K562 (cell line): ENCODE results near the gene HOXC11. TPM values are rescaled to one million over a fixed set of nuclear protein-coding genes. Genes with fewer than 3 reads are reported as not detected.

Experiments used
- ATAC-seq: fragments of 200-7000 bp; cut with Tn5 transposase; 3 replicates; pipeline ENCODE4 v1.9.1; 2020; ENCODE audit warnings: moderate library complexity
- BruUV-seq: library from RNA; stranded (reverse); fragments of 400-500 nt; replicated peaks from 2 replicates; lab custom pipeline; 2021; lab: Mats Ljungman, UMichigan
- CTCF ChIA-PET: fragments of 300-600 bp; formaldehyde crosslinking; extraction: SDS; loops from one replicate; lab custom pipeline; 2021; ENCODE audit warnings: low intra/inter-chr PET ratio; lab: Yijun Ruan, JAX
- POLR2A ChIA-PET: fragments of 300-600, 350-650 bp; sonication (Branson Sonifier 250); formaldehyde crosslinking; extraction: SDS; loops from one replicate; lab custom pipeline; 2021; ENCODE audit warnings: antibody characterized with exemption, inconsistent platforms; lab: Yijun Ruan, JAX
- DNase-seq, 4 experiments: peaks; one replicate each; pipeline versions ENCODE4 v3.0.0 to v3.0.0-alpha.2; 2011 to 2018; ENCODE audit warnings: low spot score in 3 of 4, mixed read lengths in 3 of 4; ENCODE audit errors: extremely low read depth in 1 of 4
- FAIRE-seq: peaks from 2 replicates; lab custom pipeline; 2011; peaks lifted over from hg19 to GRCh38; lab: Jason Lieb, UNC
- H2AFZ ChIP-seq: 2 replicates; pipeline ENCODE4 v1.6.0; 2011; ENCODE audit warnings: low read depth, low read length, control low read depth, inconsistent platforms
- H3K27ac ChIP-seq: fragments of 200-600 bp; 3 replicates; pipeline ENCODE4 v1.8.0; 2011; ENCODE audit warnings: low read depth, mild to moderate bottlenecking, control low read depth, inconsistent platforms, low read length, moderate library complexity, mixed read lengths; ENCODE audit errors: extremely low read depth
- H3K27me3 ChIP-seq, 2 experiments: fragments of 300-600 bp in 1 of 2; 2 replicates in 1 of 2; 3 replicates in 1 of 2; pipeline versions ENCODE4 v1.6.0 to v1.8.0; 2011; ENCODE audit warnings: inconsistent platforms in 2 of 2, low read length in 2 of 2, mild to moderate bottlenecking in 1 of 2, mixed read lengths in 1 of 2, moderate library complexity in 1 of 2; ENCODE audit not compliant: control insufficient read depth in 2 of 2, insufficient read depth in 2 of 2
- H3K36me3 ChIP-seq: fragments of 300-600 bp; 3 replicates; pipeline ENCODE4 v1.8.0; 2011; ENCODE audit warnings: mild to moderate bottlenecking, low read length, inconsistent platforms; ENCODE audit not compliant: control insufficient read depth, insufficient read depth
- H3K4me1 ChIP-seq, 2 experiments: fragments of 200-600 bp in 1 of 2; replicated peaks in 1 of 2; 2 replicates in 1 of 2; 3 replicates in 1 of 2; pipeline versions ENCODE4 v1.5.1 to v1.8.0; 2011; ENCODE audit warnings: inconsistent platforms in 2 of 2, low read length in 2 of 2, mild to moderate bottlenecking in 1 of 2, mixed read lengths in 1 of 2, moderate library complexity in 1 of 2; ENCODE audit not compliant: control insufficient read depth in 2 of 2, insufficient read depth in 2 of 2
- H3K4me2 ChIP-seq: 2 replicates; pipeline ENCODE4 v1.6.1; 2011; ENCODE audit warnings: low read length, control low read depth, inconsistent platforms, mixed read lengths; ENCODE audit not compliant: insufficient read depth
- H3K4me3 ChIP-seq: fragments of 200-600 bp; sonication (generic), shearing (Covaris generic); 2 replicates; pipeline ENCODE4 v1.5.1; 2016; ENCODE audit warnings: control low read depth, inconsistent platforms
- H3K79me2 ChIP-seq: fragments of 200-600 bp; 3 replicates; pipeline ENCODE4 v1.8.0; 2011; ENCODE audit warnings: low read length, inconsistent platforms; ENCODE audit not compliant: control insufficient read depth, insufficient read depth
- H3K9ac ChIP-seq, 2 experiments: 2 replicates each; pipeline versions ENCODE4 v1.6.0 to v1.6.1; 2011; ENCODE audit warnings: low read depth in 2 of 2, low read length in 2 of 2, control low read depth in 1 of 2, inconsistent platforms in 1 of 2, mild to moderate bottlenecking in 1 of 2, mixed read lengths in 1 of 2; ENCODE audit not compliant: insufficient read depth in 1 of 2
- H3K9me1 ChIP-seq: one replicate; pipeline ENCODE4 v1.6.0; 2011; ENCODE audit warnings: inconsistent platforms, mild to moderate bottlenecking, low read length, moderate library complexity; ENCODE audit not compliant: control insufficient read depth, insufficient read depth
- H3K9me3 ChIP-seq: replicated peaks from 2 replicates; pipeline ENCODE4 v1.5.1; 2011; ENCODE audit warnings: low read depth, low read length, inconsistent platforms; ENCODE audit not compliant: control insufficient read depth, insufficient read depth
- H4K20me1 ChIP-seq: replicated peaks from 2 replicates; pipeline ENCODE4 v1.6.1; 2011; ENCODE audit warnings: low read length, inconsistent platforms, mixed read lengths; ENCODE audit not compliant: control insufficient read depth, insufficient read depth
- CBX2 ChIP-seq: fragments of 200-600 bp; sonication (generic); IDR thresholded peaks from one replicate; pipeline ENCODE4 v1.6.1; 2012; ENCODE audit warnings: mild to moderate bottlenecking, low read length, inconsistent platforms; ENCODE audit not compliant: insufficient read depth, poor library complexity, severe bottlenecking
- ESRRA ChIP-seq: fragments of 450-650 bp; IDR thresholded peaks from 2 replicates; pipeline ENCODE4 v1.6.1; 2014; ENCODE audit warnings: low read depth, mild to moderate bottlenecking, moderate library complexity, borderline replicate concordance
- GATAD2A ChIP-seq: fragments of 450-650 bp; IDR thresholded peaks from 2 replicates; pipeline ENCODE4 v1.6.1; 2017
- SMAD4 ChIP-seq: fragments of 250-450 bp; sonication (Bioruptor Pico); conservative IDR thresholded peaks from 2 replicates; pipeline ENCODE4 v1.8.0; 2021; ENCODE audit warnings: inconsistent platforms, mild to moderate bottlenecking, moderate library complexity
- SP1 ChIP-seq: sonication (generic); formaldehyde crosslinking; IDR thresholded peaks from 2 replicates; pipeline ENCODE4 v1.8.1; 2022; ENCODE audit warnings: mild to moderate bottlenecking, missing genetic modification reagents
- SRF ChIP-seq, 2 experiments: fragments of 250-450, 450-650 bp in 1 of 2; sonication (Bioruptor Pico) in 1 of 2; sonication (generic) in 1 of 2; formaldehyde crosslinking; IDR thresholded peaks; 2 replicates each; pipeline versions ENCODE4 v1.5.0 to v1.5.1; 2020 to 2022; ENCODE audit warnings: mild to moderate bottlenecking in 1 of 2, missing genetic modification reagents in 1 of 2
- TBL1XR1 ChIP-seq, 2 experiments: IDR thresholded peaks; 2 replicates each; pipeline ENCODE4 v1.6.1; 2012; ENCODE audit warnings: improper control_type of control experiment in 2 of 2, low read length in 2 of 2, mild to moderate bottlenecking in 1 of 2
- TEAD1 ChIP-seq, 2 experiments: fragments of 450-650 bp in 1 of 2; sonication (generic) in 1 of 2; formaldehyde crosslinking; IDR thresholded peaks; 2 replicates each; pipeline versions ENCODE4 v1.4.0 to v1.8.0; 2020 to 2022; ENCODE audit warnings: mild to moderate bottlenecking in 2 of 2, missing genetic modification reagents in 1 of 2
- U2AF1 ChIP-seq: fragments of 200-400 bp; formaldehyde crosslinking; optimal IDR thresholded peaks from 2 replicates; pipeline ENCODE3; 2017; ENCODE audit warnings: mild to moderate bottlenecking, low read depth, low read length, moderate library complexity
- XRCC3 ChIP-seq: fragments of 450-650 bp; IDR thresholded peaks from 2 replicates; pipeline ENCODE4 v1.6.1; 2017; ENCODE audit warnings: mild to moderate bottlenecking, moderate library complexity
- ZNF140 ChIP-seq: fragments of 250-450 bp; sonication (Bioruptor Pico); IDR thresholded peaks from 2 replicates; pipeline ENCODE4 v1.8.0; 2021; ENCODE audit warnings: moderate library complexity, mild to moderate bottlenecking, inconsistent platforms
- ZNF347 ChIP-seq: fragments of 450-650 bp; formaldehyde crosslinking; IDR thresholded peaks from 2 replicates; pipeline ENCODE4 v1.4.0; 2020; ENCODE audit warnings: low read depth, mild to moderate bottlenecking, moderate library complexity
- ZNF445 ChIP-seq: fragments of 250-450 bp; sonication (Bioruptor Pico); IDR thresholded peaks from 2 replicates; pipeline ENCODE4 v1.4.0; 2020; ENCODE audit warnings: low read depth, mild to moderate bottlenecking, moderate library complexity
- WGBS: fragments of 100-300 bp; shearing (Covaris generic); methylation state at CpG from one replicate; pipeline ENCODE4 v1.1.6; 2016; ENCODE audit warnings: low coverage, mixed read lengths; ENCODE audit not compliant: insufficient coverage; ENCODE audit errors: missing lambda C conversion rate; 5-methylcytosine and 5-hydroxymethylcytosine counted together
- in situ Hi-C: fragments of 300-500 bp; cut with MboI; formaldehyde crosslinking; loops from 4 replicates; pipeline ENCODE4 v1.15.0; 2018; ENCODE audit warnings: inconsistent platforms, mixed read lengths
- intact Hi-C: fragments of 100-400 bp; cut with micrococcal nuclease; formaldehyde crosslinking; loops from 2 replicates; pipeline ENCODE4 v1.14.2; 2022
- polyA plus RNA-seq, 8 experiments: library from polyadenylated mRNA; depleted of rRNA in 4 of 8; stranded (reverse) in 5 of 8; unstranded in 3 of 8; fragments of >200 nt; fragmentation: Nextera tagmentation in 2 of 8; fragmentation: Illumina TruSeq in 1 of 8; extraction: Ambion mirVana in 2 of 8; extraction: Trizol in 1 of 8; gene quantifications; 2 replicates each; pipeline versions ENCODE4 v1.2.1 to v1.2.3, GENCODE V29; 2011 to 2014; ENCODE audit warnings: inconsistent platforms in 1 of 8, missing spikeins in 1 of 8
- total RNA-seq, 7 experiments: library from RNA; depleted of rRNA in 6 of 7; stranded (reverse); fragments of >200 nt in 6 of 7; fragmentation: Illumina TruSeq in 2 of 7; extraction: Trizol in 2 of 7; gene quantifications; 2 replicates each; pipeline versions ENCODE4 v1.2.1 to v1.2.3, GENCODE V29; 2011 to 2021; ENCODE audit warnings: low replicate concordance in 1 of 7
- TF ChIP-seq, protein P1 (sequence below): conservative IDR thresholded peaks from 2 replicates; pipeline ENCODE4 v1.6.1; 2011; ENCODE audit warnings: low read depth, mild to moderate bottlenecking, low read length; ENCODE audit not compliant: control insufficient read depth
- TF ChIP-seq, protein P2 (sequence below), 2 experiments: fragments of 450-650 bp in 1 of 2; IDR thresholded peaks; 2 replicates each; pipeline ENCODE4 v1.6.1; 2011 to 2017; ENCODE audit warnings: low read depth in 2 of 2, antibody characterized with exemption in 1 of 2, borderline replicate concordance in 1 of 2, low read length in 1 of 2, mild to moderate bottlenecking in 1 of 2, mixed read lengths in 1 of 2; ENCODE audit not compliant: control insufficient read depth in 1 of 2
- TF ChIP-seq, protein P3 (sequence below): IDR thresholded peaks from 2 replicates; pipeline ENCODE4 v1.6.1; 2011; ENCODE audit not compliant: insufficient read length; ENCODE audit errors: extremely low read depth

HOXC11 gene
- total and polyA plus RNA-seq, 9 of the 15 experiments (the other 6 are each of a cell fraction or from before 2014, with no cell fraction given), result not detected

DNA sequence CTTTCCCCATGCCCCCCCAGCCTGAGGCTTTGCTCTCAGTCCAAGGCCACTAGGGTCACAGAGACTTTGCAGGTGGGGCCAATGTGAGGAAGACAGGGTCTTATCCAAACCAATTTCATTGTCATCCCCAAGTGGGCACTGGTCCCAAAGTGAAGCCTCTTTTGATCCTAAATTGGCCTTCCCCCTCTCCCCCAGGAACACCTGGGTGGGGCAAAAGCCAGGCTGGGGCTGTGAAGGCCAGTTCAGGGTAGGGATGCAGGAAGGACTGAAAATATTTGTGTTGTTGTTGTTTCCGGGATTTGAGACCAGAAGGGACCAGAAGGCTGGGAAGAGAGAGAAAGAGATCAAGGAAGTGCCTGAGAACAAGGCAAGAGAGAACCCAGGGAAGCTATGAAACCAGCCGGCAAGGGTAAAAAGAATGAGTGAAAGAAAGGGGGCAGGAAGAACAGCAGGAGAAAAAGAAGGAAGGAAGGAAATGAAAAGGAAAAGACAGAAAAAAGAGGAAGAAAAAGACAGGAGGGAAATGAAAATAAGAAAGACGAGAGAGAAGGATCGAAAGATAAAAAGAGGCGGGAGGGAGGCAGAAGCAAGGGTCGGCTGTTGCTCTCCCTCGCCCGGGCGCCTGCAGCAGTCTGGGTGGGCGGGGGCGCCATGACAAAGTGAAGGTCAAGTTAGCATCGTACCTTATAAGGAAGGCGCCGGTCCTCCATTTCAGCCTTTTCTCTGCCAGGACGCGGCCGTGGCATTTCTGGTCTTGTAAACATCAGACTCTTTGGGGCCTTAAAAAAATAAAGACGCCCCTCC is 7.4 kb upstream of the HOXC11 start:
- Histone ChIP-seq H3K27ac (no peak overlapping the region), H3K9me1 (no peaks in the 10 kb centered on the region), H3K4me2 (no peak overlapping the region), H4K20me1 (no peaks in the 10 kb centered on the region; the same call in 1 of the 2 replicates), H3K4me1 (peaks cover 0 to 23% of the 10 kb centered on the region in 2 experiments; a peak in 4 of 5 replicates), H3K27me3 (peaks cover 78 to 82% of the 10 kb centered on the region in 2 experiments), H2AFZ (no peak overlapping the region), H3K79me2 (no peaks in the 10 kb centered on the region), H3K4me3 (no peak overlapping the region), H3K9ac (no peak overlapping the region), H3K36me3 (no peaks in the 10 kb centered on the region), H3K9me3 (no peaks in the 10 kb centered on the region)
- ATAC-seq (0 out of 3 replicates have a peak, but pooled peaks have one; percentile 29), FAIRE-seq (no peak), DNase-seq (no peak)
- CTCF ChIA-PET, result no interaction called here
- in situ Hi-C loops, result no loop called here
- WGBS, result 7% methylated on average over 16 of the region's 18 CpGs
- no TSS peak for BruUV-seq
- POLR2A ChIA-PET, result interaction anchor here (0.6 to 1.6 kb wide), 5 partner anchors 11 to 1068 kb away, joined by 3 read pairs; no protein-coding TSS in a partner anchor
- intact Hi-C loops, result no loop called here
- TF ChIP-seq ZNF347 (no peak), GATAD2A (no peak), ZNF140 (CRISPR knock-in tag) (no peak), TEAD1 (CRISPR knock-in tag; IDR thresholded peaks at IDR 0.05) (no peak), TBL1XR1 (IDR thresholded peaks at IDR 0.05; ENCODE audit: low read length in 2 of 2) (no peak), SP1 (CRISPR knock-in tag) (no peak), ESRRA (peak; percentile 42; the same call in 1 of the 2 replicates), XRCC3 (no peak), SMAD4 (CRISPR knock-in tag) (no peak), SRF (CRISPR knock-in tag; IDR thresholded peaks at IDR 0.05) (peak in 1 of 2 experiments; percentile 76; a peak in 1 of 4 replicates), CBX2 (peak; percentile 61), ZNF445 (CRISPR knock-in tag) (no peak), U2AF1 (no peak)
- TF ChIP-seq, protein P1, sequence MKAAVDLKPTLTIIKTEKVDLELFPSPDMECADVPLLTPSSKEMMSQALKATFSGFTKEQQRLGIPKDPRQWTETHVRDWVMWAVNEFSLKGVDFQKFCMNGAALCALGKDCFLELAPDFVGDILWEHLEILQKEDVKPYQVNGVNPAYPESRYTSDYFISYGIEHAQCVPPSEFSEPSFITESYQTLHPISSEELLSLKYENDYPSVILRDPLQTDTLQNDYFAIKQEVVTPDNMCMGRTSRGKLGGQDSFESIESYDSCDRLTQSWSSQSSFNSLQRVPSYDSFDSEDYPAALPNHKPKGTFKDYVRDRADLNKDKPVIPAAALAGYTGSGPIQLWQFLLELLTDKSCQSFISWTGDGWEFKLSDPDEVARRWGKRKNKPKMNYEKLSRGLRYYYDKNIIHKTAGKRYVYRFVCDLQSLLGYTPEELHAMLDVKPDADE, result no peak
- TF ChIP-seq, protein P2, sequence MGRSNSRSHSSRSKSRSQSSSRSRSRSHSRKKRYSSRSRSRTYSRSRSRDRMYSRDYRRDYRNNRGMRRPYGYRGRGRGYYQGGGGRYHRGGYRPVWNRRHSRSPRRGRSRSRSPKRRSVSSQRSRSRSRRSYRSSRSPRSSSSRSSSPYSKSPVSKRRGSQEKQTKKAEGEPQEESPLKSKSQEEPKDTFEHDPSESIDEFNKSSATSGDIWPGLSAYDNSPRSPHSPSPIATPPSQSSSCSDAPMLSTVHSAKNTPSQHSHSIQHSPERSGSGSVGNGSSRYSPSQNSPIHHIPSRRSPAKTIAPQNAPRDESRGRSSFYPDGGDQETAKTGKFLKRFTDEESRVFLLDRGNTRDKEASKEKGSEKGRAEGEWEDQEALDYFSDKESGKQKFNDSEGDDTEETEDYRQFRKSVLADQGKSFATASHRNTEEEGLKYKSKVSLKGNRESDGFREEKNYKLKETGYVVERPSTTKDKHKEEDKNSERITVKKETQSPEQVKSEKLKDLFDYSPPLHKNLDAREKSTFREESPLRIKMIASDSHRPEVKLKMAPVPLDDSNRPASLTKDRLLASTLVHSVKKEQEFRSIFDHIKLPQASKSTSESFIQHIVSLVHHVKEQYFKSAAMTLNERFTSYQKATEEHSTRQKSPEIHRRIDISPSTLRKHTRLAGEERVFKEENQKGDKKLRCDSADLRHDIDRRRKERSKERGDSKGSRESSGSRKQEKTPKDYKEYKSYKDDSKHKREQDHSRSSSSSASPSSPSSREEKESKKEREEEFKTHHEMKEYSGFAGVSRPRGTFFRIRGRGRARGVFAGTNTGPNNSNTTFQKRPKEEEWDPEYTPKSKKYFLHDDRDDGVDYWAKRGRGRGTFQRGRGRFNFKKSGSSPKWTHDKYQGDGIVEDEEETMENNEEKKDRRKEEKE (IDR thresholded peaks at IDR 0.05; ENCODE audit: borderline replicate concordance in 1 of 2, control insufficient read depth in 1 of 2, low read depth in 2 of 2, low read length in 1 of 2), result no peak
- TF ChIP-seq, protein P3, sequence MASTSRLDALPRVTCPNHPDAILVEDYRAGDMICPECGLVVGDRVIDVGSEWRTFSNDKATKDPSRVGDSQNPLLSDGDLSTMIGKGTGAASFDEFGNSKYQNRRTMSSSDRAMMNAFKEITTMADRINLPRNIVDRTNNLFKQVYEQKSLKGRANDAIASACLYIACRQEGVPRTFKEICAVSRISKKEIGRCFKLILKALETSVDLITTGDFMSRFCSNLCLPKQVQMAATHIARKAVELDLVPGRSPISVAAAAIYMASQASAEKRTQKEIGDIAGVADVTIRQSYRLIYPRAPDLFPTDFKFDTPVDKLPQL, result no peak
